CD4-positive, alpha-beta T cell (primary cell): ENCODE results near the gene CORIN. TPM values are rescaled to one million over a fixed set of nuclear protein-coding genes. Genes with fewer than 3 reads are reported as not detected.

Experiments used
- ATAC-seq: fragments of 200-7000 bp; cut with Tn5 transposase; one replicate; pipeline ENCODE4 v1.10.0; 2022; ENCODE audit warnings: mild to moderate bottlenecking; ENCODE audit not compliant: poor library complexity
- CTCF ChIA-PET: fragments of 350-600 bp; sonication (Branson Sonifier 250); formaldehyde crosslinking; loops from one replicate; lab custom pipeline; 2021; ENCODE audit warnings: antibody characterized with exemption, inconsistent platforms; lab: Charles Lee
- POLR2A ChIA-PET: fragments of 350-600 bp; sonication (Branson Sonifier 250); formaldehyde crosslinking; loops from one replicate; lab custom pipeline; 2021; ENCODE audit warnings: antibody characterized with exemption, inconsistent platforms; lab: Charles Lee
- DNase-seq, 14 experiments: peaks; one replicate each; pipeline ENCODE4 v3.0.0-alpha.2; 2013 to 2020; ENCODE audit warnings: mixed read lengths in 2 of 14
- H3K27ac ChIP-seq, 2 donors: one replicate each; pipeline versions ENCODE4 v1.5.1 to v1.7.0; 2013; ENCODE audit warnings: low read length in 2 of 2, low read depth in 1 of 2, mild to moderate bottlenecking in 1 of 2
- H3K27me3 ChIP-seq, 2 experiments: 1 replicate in 1 of 2; 2 replicates in 1 of 2; pipeline versions ENCODE4 v1.6.1 to v1.7.0; 2013; ENCODE audit warnings: low read length in 2 of 2, control low read depth in 1 of 2, mild to moderate bottlenecking in 1 of 2, moderate library complexity in 1 of 2; ENCODE audit not compliant: insufficient read depth in 2 of 2, control insufficient read depth in 1 of 2
- H3K36me3 ChIP-seq: one replicate; pipeline ENCODE4 v1.6.1; 2013; ENCODE audit warnings: low read length, control low read depth; ENCODE audit not compliant: insufficient read depth
- H3K4me1 ChIP-seq: one replicate; pipeline ENCODE4 v1.6.1; 2013; ENCODE audit warnings: low read length, control low read depth; ENCODE audit not compliant: insufficient read depth
- H3K4me3 ChIP-seq: one replicate; pipeline ENCODE4 v1.5.1; 2013; ENCODE audit warnings: mild to moderate bottlenecking, low read length, moderate library complexity
- H3K9me3 ChIP-seq, 2 experiments: 1 replicate in 1 of 2; 2 replicates in 1 of 2; pipeline versions ENCODE4 v1.6.1 to v1.7.0; 2013; ENCODE audit warnings: low read length in 2 of 2, mild to moderate bottlenecking in 2 of 2, control low read depth in 1 of 2, moderate library complexity in 1 of 2; ENCODE audit not compliant: control insufficient read depth in 1 of 2, insufficient read depth in 1 of 2
- H3K27ac Mint-ChIP-seq: one replicate; pipeline ENCODE4 v1.8.0; 2020; ENCODE audit warnings: mixed read lengths
- H3K27me3 Mint-ChIP-seq: one replicate; pipeline ENCODE4 v1.8.0; 2021; ENCODE audit warnings: mixed read lengths
- H3K36me3 Mint-ChIP-seq: one replicate; pipeline ENCODE4 v1.8.0; 2021; ENCODE audit warnings: low read depth, mixed read lengths
- H3K4me1 Mint-ChIP-seq: one replicate; pipeline ENCODE4 v1.8.0; 2021; ENCODE audit warnings: low read depth, mixed read lengths
- H3K4me3 Mint-ChIP-seq: one replicate; pipeline ENCODE4 v1.8.0; 2020; ENCODE audit warnings: mild to moderate bottlenecking, mixed read lengths
- H3K9me3 Mint-ChIP-seq: one replicate; pipeline ENCODE4 v1.8.0; 2020; ENCODE audit warnings: mixed read lengths
- CTCF ChIP-seq: fragments of 200-600 bp; IDR thresholded peaks from one replicate; pipeline ENCODE4 v1.8.0; 2022; ENCODE audit warnings: antibody characterized with exemption, mild to moderate bottlenecking
- intact Hi-C, 2 experiments: fragments of 100-400 bp; cut with DNase I in 1 of 2; cut with micrococcal nuclease in 1 of 2; formaldehyde crosslinking; loops; one replicate each; pipeline versions ENCODE4 v1.15.1 to v1.9.0; 2023 to 2025; cut with DNase I, micrococcal nuclease
- total RNA-seq, 174 experiments: library from RNA in 2 of 174; stranded (reverse) in 2 of 174; gene quantifications; one replicate each; pipeline ENCODE4 v1.2.3 and lab custom pipeline; 2021 to 2026

The CORIN gene
- total RNA-seq, 2 experiments from 2014 or later: 0.14 TPM; not detected in 1

DNA sequence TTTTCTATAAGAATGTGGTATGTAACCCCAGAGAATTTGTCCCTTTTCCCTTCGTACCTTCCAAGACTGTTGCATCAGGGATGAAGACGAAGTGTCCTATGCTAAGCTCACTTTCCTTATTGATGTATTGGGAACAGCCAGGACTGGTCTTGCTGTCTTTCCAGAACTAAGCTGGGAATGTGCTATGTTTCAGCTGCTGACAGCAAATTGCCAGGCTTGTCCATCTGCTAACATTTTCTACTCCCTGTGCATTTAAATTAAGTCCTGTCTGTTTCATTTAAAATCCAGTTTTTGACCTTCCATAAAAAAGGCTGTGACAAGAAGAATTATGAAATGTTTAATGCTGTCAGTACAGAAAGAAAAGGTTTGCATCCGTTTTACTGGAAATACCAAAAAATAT, 264.9 kb downstream of the CORIN start:
- H3K27me3 Mint-ChIP-seq: no peaks in the 10 kb centered on the region
- Histone ChIP-seq H3K27me3 (no peaks in the 10 kb centered on the region), H3K4me1 (no peaks in the 10 kb centered on the region), H3K36me3 (no peaks in the 10 kb centered on the region), H3K27ac (no peak overlapping the region), H3K9me3 (no peaks in the 10 kb centered on the region), H3K4me3 (no peak overlapping the region)
- ATAC-seq (no peak), DNase-seq (no peak)
- no peaks in the 10 kb centered on the region for H3K4me1 Mint-ChIP-seq
- CTCF ChIA-PET: no interaction called here
- intact Hi-C loops: no loop called here
- POLR2A ChIA-PET: no interaction called here
- H3K27ac Mint-ChIP-seq: no peak overlapping the region
- H3K9me3 Mint-ChIP-seq: no peaks in the 10 kb centered on the region
- TF ChIP-seq CTCF: no peak
- H3K36me3 Mint-ChIP-seq: no peaks in the 10 kb centered on the region
- H3K4me3 Mint-ChIP-seq: no peak overlapping the region

- Mint-ChIP-seq H3K4me1 (no peaks in the 10 kb centered on the region), H3K4me3 (no peak overlapping the region), H3K9me3 (no peaks in the 10 kb centered on the region), H3K27me3 (no peaks in the 10 kb centered on the region), H3K27ac (no peak overlapping the region), H3K36me3 (no peaks in the 10 kb centered on the region)
- intact Hi-C loops: no loop called here
- no peak for DNase-seq
- ATAC-seq: no peak
- Histone ChIP-seq H3K4me3 (no peak overlapping the region), H3K27me3 (no peaks in the 10 kb centered on the region), H3K27ac (no peak overlapping the region), H3K9me3 (no peaks in the 10 kb centered on the region), H3K4me1 (no peaks in the 10 kb centered on the region), H3K36me3 (no peaks in the 10 kb centered on the region)
- ChIA-PET CTCF (no interaction called here), POLR2A (no interaction called here)
- no peak for TF ChIP-seq CTCF
Measured at GRCh38 chr4:47570816-47571215, 267.1 kb downstream of the CORIN start.

DNA sequence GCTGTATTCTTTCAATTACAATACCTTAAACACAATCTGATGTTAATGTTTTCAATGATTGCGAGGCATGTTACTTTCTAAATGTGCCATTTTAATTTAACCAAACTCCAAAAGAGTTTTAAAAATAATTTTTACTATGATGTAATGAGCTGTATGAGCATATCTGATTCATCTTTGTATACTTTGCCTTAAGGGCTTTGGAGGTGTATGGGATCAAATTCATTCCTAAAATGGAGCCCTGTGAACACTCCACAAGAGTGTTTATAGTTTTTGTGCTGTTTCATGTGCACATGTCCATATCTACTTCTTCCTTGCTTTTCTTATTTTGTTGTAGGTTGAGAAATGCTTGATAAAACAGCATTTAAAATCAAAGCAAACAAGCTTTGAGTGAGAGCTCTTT, 270.4 kb downstream of the CORIN start:
- H3K36me3 Mint-ChIP-seq: no peaks in the 10 kb centered on the region
- ChIA-PET POLR2A (interaction anchor here (1.4 kb wide), 1 partner anchor 104 kb away, joined by 3 read pairs; the partner anchor contains the start of gene COMMD8), CTCF (no interaction called here)
- H3K27ac Mint-ChIP-seq: no peak overlapping the region
- H3K27me3 ChIP-seq: no peaks in the 10 kb centered on the region
- TF ChIP-seq CTCF: no peak
- peaks cover 4% of the 10 kb centered on the region for H3K4me1 Mint-ChIP-seq
- H3K27me3 Mint-ChIP-seq: no peaks in the 10 kb centered on the region
- no peaks in the 10 kb centered on the region for H3K9me3 Mint-ChIP-seq
- no peaks in the 10 kb centered on the region for H3K4me1 ChIP-seq
- intact Hi-C loops: loop anchor here (10.0 kb wide), 2 partner anchors 83 to 723 kb away; partner anchors contain the start of gene ATP10D (in 1 of the 2)
- H3K36me3 ChIP-seq: no peaks in the 10 kb centered on the region
- DNase-seq (no peak), ATAC-seq (no peak)
- no peak overlapping the region for H3K4me3 Mint-ChIP-seq
- no peak overlapping the region for H3K4me3 ChIP-seq
- H3K9me3 ChIP-seq: no peaks in the 10 kb centered on the region
- H3K27ac ChIP-seq: no peak overlapping the region
